ELF-1 (cell line): Measurements from ENCODE around the gene MAP7D1.
A peak's percentile ranks its signal among the peaks of the same experiment; 100 is the strongest.

Experiments used
- DNase-seq: peaks from one replicate; pipeline ENCODE4 v3.0.0-alpha.2; 2016; ENCODE audit warnings: low read depth, low spot score

Gene MAP7D1

GRCh38 chr1:36126797-36127500 lies 29.0 kb upstream of the MAP7D1 start:
- no peak for DNase-seq

- no peak for DNase-seq
Observed at GRCh38 chr1:36128126-36128904, 27.6 kb upstream of the MAP7D1 start.

- no peak for DNase-seq
Observed at GRCh38 chr1:36128905-36129206, 27.1 kb upstream of the MAP7D1 start.

GRCh38 chr1:36132029-36132428 lies 23.9 kb upstream of the MAP7D1 start:
- DNase-seq, result no peak

DNA sequence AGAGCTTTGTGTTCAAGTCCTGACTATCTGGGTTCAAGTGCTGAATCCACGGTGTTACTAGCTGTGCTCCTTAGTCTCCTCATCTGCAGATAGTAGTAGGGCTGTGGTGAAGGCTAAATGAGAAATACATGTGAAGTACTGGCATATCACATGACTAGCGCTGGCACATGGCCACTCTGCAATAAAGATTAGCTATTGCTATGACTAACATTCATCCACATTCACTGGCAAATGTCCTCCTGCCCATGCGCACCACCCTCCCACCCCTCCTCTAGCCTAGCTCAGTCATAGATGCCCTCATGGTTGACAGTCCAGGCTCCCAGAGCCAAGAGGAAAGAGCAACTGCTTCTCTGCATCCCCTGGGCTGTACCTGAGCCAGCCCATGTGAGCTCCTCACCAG lies 22.5 kb upstream of the MAP7D1 start:
- no peak for DNase-seq

GRCh38 chr1:36134031-36134430 lies 21.9 kb upstream of the MAP7D1 start:
- DNase-seq, result peak; percentile 58

DNA sequence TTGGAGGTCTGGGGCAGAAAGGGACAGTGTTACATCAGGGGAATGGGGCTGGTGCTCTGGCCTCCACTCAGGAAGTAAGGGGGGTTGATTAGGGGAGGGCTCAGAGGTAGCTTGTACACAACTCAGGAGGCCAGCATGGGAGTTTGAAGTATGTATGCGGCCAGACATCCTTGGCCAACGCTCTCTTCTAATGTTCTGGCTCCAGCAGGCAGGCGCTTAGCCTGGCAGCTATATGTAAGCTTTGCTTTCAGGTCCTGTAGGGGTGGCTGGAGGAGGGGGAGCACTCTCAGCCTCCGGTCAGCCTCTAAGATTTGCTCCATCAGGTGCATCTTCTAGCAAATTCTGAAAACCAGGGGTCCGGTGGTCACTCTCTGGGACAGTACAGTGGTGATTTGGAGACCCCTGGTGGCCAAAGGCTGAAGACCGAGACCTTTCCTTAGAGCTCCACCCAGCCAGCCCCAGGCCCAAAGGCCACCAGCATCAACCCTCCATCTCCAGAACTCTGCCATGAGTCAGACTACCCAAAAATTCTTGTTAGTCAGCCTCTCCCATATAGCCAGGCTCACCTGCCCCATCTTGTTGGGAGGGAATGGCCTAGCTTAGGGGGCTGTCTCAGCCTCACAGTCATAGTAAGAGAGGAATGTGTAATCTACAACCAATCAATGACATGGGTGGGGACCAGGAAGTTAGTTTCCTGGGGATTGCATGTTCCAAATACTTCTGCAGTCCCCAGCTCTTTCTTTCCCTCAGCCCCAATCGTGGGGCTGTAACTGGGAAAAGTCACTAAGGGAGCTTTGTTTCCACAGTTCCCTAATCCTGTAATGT lies 21.2 kb upstream of the MAP7D1 start:
- peak; percentile 91 for DNase-seq

DNA sequence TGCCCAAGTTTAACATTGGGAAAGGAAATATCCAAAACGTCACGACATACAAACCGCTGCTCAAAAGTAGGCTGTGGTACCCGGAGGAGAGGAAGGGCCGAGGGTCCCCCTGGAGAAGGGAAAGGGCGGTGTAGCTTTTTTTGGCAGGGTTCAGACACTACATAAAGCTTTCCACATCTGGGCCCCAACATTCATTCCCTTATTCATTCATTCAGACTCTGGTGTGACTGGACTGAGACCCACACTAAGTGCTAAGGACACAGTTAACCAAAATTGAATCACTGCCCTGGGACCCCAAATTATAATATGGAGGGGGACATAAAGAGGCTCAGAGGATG lies 20.7 kb upstream of the MAP7D1 start:
- no peak for DNase-seq

DNA sequence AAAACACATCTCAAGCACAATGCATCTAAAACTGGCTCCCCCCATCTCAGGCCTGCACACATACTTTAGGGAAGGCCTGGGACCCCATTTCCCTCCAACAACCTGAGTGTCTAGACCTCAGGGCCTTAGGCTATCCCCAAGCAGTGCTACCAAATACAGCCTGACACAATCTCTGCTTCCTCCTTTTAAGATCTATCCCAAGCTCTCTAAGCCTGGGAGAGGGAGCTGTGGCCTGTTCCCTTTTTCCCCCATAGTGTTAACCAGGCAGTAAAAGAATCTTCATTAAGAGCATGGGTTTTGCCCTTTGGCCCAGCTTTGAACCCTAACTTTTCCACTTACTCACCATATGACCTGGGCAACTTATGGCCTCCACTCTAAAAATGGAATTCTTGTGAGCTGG lies 20.2 kb upstream of the MAP7D1 start:
- no peak for DNase-seq

GRCh38 chr1:36136535-36136934 lies 19.4 kb upstream of the MAP7D1 start:
- no peak for DNase-seq

DNA sequence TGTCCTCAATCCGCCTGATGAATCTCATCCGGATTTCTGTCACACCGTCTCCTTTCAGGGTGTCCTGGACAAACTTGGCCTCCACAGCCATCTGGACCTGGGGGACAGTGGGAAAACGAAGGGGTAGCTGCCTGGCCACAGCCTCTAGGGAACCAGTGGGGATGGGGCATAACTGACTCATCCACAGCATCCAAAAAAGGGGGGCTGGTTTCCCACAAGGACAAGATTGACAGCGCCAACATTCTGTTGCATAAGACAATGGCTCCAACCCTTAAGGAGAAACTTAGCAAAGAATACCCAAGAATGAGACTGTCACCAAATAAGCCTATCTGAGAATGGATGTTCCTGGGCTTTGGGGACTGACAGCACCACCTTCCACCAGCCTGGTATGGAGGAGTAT lies 18.7 kb upstream of the MAP7D1 start:
- DNase-seq, result no peak

GRCh38 chr1:36137776-36138175 lies 18.2 kb upstream of the MAP7D1 start:
- no peak for DNase-seq

DNA sequence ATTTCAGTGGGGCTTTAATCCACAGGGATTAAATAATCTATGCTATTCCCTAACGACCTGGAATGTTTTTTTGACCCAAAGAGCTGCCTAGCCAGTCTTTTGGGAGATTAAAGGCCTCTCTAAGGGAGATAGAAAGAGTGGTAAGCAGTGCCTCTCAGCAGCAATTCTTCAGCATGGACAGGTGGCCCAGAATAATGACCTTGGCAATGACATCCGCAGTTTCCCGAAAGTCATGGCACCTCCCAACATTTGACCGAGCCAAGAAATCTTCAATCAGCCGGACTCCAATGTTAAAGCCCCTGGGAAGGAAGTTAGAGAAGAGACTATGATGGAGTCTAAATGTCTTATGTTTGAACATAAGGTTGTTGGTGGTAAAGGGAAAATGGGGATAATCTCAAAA lies 16.4 kb upstream of the MAP7D1 start:
- no peak for DNase-seq

GRCh38 chr1:36142121-36142520 lies 13.8 kb upstream of the MAP7D1 start:
- DNase-seq, result no peak

GRCh38 chr1:36143424-36143823 lies 12.5 kb upstream of the MAP7D1 start:
- no peak for DNase-seq

DNA sequence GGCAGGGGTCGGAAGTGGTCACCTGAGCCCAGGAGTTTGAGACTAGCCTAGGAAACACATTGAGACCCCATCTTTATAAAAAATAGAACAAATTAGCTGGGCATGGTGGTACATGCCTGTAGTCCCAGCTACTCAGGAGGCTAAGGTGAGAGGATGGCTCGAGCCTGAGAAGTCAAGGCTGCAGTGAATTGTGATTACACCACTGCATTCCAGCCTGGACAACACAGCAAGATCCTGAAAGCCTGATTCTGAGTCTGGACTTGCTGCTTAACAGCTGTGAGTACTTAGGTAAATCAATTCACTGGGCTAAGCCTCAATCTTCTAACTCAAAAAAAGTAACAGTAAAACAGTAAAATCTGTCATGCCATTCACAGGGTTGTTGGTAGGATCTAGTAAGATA lies 11.5 kb upstream of the MAP7D1 start:
- DNase-seq, result no peak

- no peak for DNase-seq
Observed at GRCh38 chr1:36148821-36149236, 7.1 kb upstream of the MAP7D1 start.

DNA sequence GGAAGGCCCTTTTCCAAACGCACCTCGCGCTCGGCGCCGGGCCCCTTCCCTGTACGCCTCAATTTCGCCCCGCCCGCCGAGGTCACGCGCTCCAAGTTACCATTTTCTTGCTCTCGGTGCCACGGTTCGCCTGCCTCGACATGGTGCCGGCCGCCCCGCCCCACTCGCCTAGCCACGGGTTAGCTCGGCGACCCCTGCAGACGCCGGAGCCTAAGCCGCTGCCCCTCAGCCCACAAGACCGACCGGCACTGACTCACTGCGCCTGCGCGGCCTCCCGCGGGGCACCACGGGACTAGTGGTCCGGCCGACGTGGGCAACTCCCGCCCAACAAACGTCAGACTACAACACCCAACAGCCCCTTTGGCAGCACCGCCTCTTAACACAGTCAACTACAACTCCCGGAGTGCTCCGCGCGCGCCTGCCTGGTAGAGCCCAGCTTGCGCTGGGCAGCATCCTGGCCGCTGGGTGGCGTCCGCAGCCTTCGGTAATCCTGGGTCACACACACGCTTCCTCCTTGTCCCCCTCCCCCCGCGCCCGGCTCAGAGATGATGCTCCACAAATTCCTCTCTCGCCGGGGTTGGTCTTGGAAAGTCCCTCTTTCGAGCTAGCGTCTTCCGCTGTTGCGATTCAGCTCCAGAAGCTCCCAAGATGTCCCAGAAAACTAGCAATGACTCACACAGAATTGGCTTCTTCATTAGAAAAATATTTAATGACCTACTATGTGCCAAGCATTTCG lies 6.6 kb upstream of the MAP7D1 start, which contains the start of gene TRAPPC3:
Gene TRAPPC3 (minus strand): TSS at position 250 of the 736 bp plus-strand sequence. CDS start 108 bp downstream, at position 142.
- peak; percentile 100 for DNase-seq

DNA sequence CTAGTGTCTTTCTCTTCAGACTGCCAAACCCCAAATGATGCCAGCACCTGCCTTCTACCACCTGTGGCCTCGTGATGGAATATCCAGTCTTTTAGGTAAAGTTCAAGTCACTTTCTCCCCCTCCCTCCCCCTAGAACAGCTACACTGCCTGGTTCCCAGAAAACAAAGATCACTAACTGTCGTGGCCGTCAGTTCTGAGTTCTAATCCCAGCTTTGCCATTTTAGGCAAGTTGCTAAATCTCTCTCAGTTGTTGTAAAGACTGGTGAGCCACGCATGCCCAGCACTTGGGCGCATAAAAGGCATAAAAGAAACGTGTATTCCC lies 6.0 kb upstream of the MAP7D1 start:
- DNase-seq, result no peak

DNA sequence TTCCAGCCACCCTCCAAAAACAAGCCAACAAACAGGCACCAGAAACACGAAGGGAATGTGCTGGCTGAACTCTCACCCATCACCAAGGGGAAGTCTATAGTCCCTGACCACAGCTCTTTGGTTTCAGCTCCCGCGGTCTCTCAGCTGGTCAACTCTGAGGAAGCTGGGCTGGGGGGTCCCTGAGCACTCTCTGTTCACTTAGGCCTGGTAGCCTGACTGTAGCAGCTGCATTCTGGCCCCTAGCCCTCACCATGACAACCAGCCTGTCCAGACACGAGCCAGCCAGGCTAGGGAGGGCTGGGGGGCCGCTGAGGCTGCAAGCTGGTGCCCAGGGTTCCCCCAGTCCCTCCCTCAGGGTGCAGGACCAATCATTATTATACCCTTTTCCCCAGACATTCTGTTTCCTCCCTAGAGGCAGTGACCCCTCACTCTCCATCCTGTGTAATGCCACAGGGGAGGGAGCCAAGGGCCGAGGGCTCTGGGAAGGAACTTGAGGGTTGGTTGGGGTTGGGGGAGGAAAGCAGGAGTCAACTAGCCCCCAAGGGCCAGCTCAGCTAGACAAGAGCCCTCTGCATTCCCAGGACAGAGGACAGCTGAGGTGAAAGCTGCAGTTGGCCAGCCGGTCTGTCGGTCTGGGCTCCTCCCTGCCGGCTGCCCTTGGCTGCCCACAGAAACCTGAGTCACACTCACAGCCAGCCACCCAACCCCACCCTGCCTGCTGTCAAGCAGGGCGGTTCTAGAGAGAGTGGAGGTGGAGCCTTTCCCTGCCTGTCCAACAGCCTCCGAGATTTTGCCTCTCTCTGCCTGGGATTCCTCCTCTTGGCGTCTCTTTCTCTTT lies 5.4 kb upstream of the MAP7D1 start:
- peak; percentile 97 for DNase-seq
